Thymus (tissue), 11 donors: ENCODE results near the gene GNB2. TPM values are rescaled to one million over a fixed set of nuclear protein-coding genes. Genes with fewer than 3 reads are reported as not detected.

Source experiments
- DNase-seq, 9 donors: peaks; one replicate each; pipeline ENCODE4 v3.0.0-alpha.2; 2013; ENCODE audit warnings: low spot score in 9 of 9, low read depth in 6 of 9, missing footprints in 1 of 9
- H3K27ac ChIP-seq, 2 donors: one replicate each; pipeline ENCODE4 v1.5.1; 2013; ENCODE audit warnings: control low read depth in 1 of 2, low read depth in 1 of 2, low read length in 1 of 2, mild to moderate bottlenecking in 1 of 2, moderate library complexity in 1 of 2
- H3K27me3 ChIP-seq, 2 donors: one replicate each; pipeline ENCODE4 v1.5.1; 2013; ENCODE audit warnings: low read length in 1 of 2; ENCODE audit not compliant: control insufficient read depth in 2 of 2, insufficient read depth in 1 of 2
- H3K36me3 ChIP-seq, 2 donors: one replicate each; pipeline ENCODE4 v1.5.1; 2013; ENCODE audit warnings: low read length in 1 of 2, mild to moderate bottlenecking in 1 of 2, moderate library complexity in 1 of 2; ENCODE audit not compliant: control insufficient read depth in 2 of 2, insufficient read depth in 2 of 2
- H3K4me1 ChIP-seq, 2 donors: one replicate each; pipeline ENCODE4 v1.5.1; 2013; ENCODE audit warnings: low read length in 2 of 2; ENCODE audit not compliant: control insufficient read depth in 2 of 2, insufficient read depth in 2 of 2
- H3K4me3 ChIP-seq, 2 donors: one replicate each; pipeline ENCODE4 v1.5.1; 2013; ENCODE audit warnings: low read length in 2 of 2, control low read depth in 1 of 2, mild to moderate bottlenecking in 1 of 2
- H3K9me3 ChIP-seq, 2 donors: one replicate each; pipeline ENCODE4 v1.5.1; 2013; ENCODE audit warnings: low read length in 1 of 2, mild to moderate bottlenecking in 1 of 2; ENCODE audit not compliant: control insufficient read depth in 2 of 2, insufficient read depth in 1 of 2
- WGBS: extraction: QIAGEN DNeasy Blood & Tissue Kit; methylation state at CpG from one replicate; pipeline ENCODE4 v1.1.7; 2013; 5-methylcytosine and 5-hydroxymethylcytosine counted together
- polyA plus RNA-seq: library from polyadenylated mRNA; stranded (reverse); fragments of 200-250 nt; gene quantifications from one replicate; pipeline ENCODE4 v1.2.3, GENCODE V29; 2013
- total RNA-seq: library from RNA; stranded (reverse); fragments of 120-200 nt; gene quantifications from one replicate; pipeline ENCODE4 v1.2.4, GENCODE V29; 2013
- donor health status: healthy.

The GNB2 gene
- total and polyA plus RNA-seq, 2 donors: 45.8 to 130 TPM

- peaks cover 0 to 6% of the 10 kb centered on the region in 2 donors for H3K9me3 ChIP-seq
- peaks cover 10 to 48% of the 10 kb centered on the region in 2 donors for H3K27me3 ChIP-seq
- H3K27ac ChIP-seq: no peak overlapping the region
- H3K36me3 ChIP-seq: no peaks in the 10 kb centered on the region
- DNase-seq: peak in 2 of 9 donors; percentile 18 to 37
- peaks cover 0 to 14% of the 10 kb centered on the region in 2 donors for H3K4me1 ChIP-seq
- WGBS: 2% methylated on average over 72 of the region's 72 CpGs
- peak overlapping the region; percentile 48 to 55 for H3K4me3 ChIP-seq
Observed at GRCh38 chr7:100632951-100633717, 40.4 kb upstream of the GNB2 start.

- H3K9me3 ChIP-seq: no peaks in the 10 kb centered on the region
- H3K27ac ChIP-seq: no peak overlapping the region
- DNase-seq: no peak
- no peaks in the 10 kb centered on the region for H3K36me3 ChIP-seq
- 95% methylated on average over 17 of the region's 17 CpGs for WGBS
- peaks cover 0 to 17% of the 10 kb centered on the region in 2 donors for H3K27me3 ChIP-seq
- H3K4me1 ChIP-seq: no peaks in the 10 kb centered on the region
- H3K4me3 ChIP-seq: no peak overlapping the region
Observed at GRCh38 chr7:100639995-100640516, 33.5 kb upstream of the GNB2 start.

GRCh38 chr7:100640517-100641440, 32.8 kb upstream of the GNB2 start:
- peaks cover 0 to 18% of the 10 kb centered on the region in 2 donors for H3K27me3 ChIP-seq
- H3K36me3 ChIP-seq: no peaks in the 10 kb centered on the region
- WGBS: 77% methylated on average over 24 of the region's 24 CpGs
- no peaks in the 10 kb centered on the region for H3K4me1 ChIP-seq
- no peak overlapping the region for H3K4me3 ChIP-seq
- H3K9me3 ChIP-seq: no peaks in the 10 kb centered on the region
- no peak for DNase-seq
- H3K27ac ChIP-seq: no peak overlapping the region

- Histone ChIP-seq H3K27me3 (peaks cover 0 to 25% of the 10 kb centered on the region in 2 donors), H3K4me1 (no peaks in the 10 kb centered on the region), H3K27ac (no peak within 1 kb of the TSS), H3K36me3 (no peaks in the 10 kb centered on the region), H3K4me3 (no peak within 1 kb of the TSS), H3K9me3 (no peaks in the 10 kb centered on the region)
- WGBS: 60% methylated on average over 10 of the region's 10 CpGs
- DNase-seq: no peak
Observed at GRCh38 chr7:100641463-100641859, 32.1 kb upstream of the GNB2 start, which contains the start of gene TFR2. Gene TFR2, minus strand, starts transcription at chr7:100641552. Its CDS starts 43 bp downstream, at chr7:100641509.

GRCh38 chr7:100641860-100642533, 31.5 kb upstream of the GNB2 start:
- WGBS: 94% methylated on average over 10 of the region's 10 CpGs
- no peaks in the 10 kb centered on the region for H3K9me3 ChIP-seq
- no peak for DNase-seq
- H3K27ac ChIP-seq: no peak overlapping the region
- H3K36me3 ChIP-seq: no peaks in the 10 kb centered on the region
- H3K4me1 ChIP-seq: no peaks in the 10 kb centered on the region
- no peak overlapping the region for H3K4me3 ChIP-seq
- H3K27me3 ChIP-seq: peaks cover 0 to 27% of the 10 kb centered on the region in 2 donors

- H3K4me1 ChIP-seq: no peaks in the 10 kb centered on the region
- peaks cover 0 to 30% of the 10 kb centered on the region in 2 donors for H3K27me3 ChIP-seq
- WGBS: 85% methylated on average over 11 of the region's 11 CpGs
- H3K4me3 ChIP-seq: no peak overlapping the region
- no peaks in the 10 kb centered on the region for H3K9me3 ChIP-seq
- H3K36me3 ChIP-seq: no peaks in the 10 kb centered on the region
- no peak overlapping the region for H3K27ac ChIP-seq
- DNase-seq: peak in 2 of 9 donors; percentile 28 to 41
Observed at GRCh38 chr7:100642534-100642907, 31.0 kb upstream of the GNB2 start.

- Histone ChIP-seq H3K27ac (no peak overlapping the region), H3K4me3 (no peak overlapping the region), H3K36me3 (no peaks in the 10 kb centered on the region), H3K9me3 (no peaks in the 10 kb centered on the region), H3K4me1 (no peaks in the 10 kb centered on the region), H3K27me3 (peaks cover 3 to 44% of the 10 kb centered on the region in 2 donors)
- WGBS: 88% methylated on average over 15 of the region's 15 CpGs
- DNase-seq: no peak
Observed at GRCh38 chr7:100649826-100650565, 23.5 kb upstream of the GNB2 start.
